Left cardiac atrium (tissue), 4 donors: ENCODE data around the gene CSGALNACT2. TPM values are rescaled to one million over a fixed set of nuclear protein-coding genes. Genes with fewer than 3 reads are reported as not detected.
A peak's percentile ranks its signal among the peaks of the same experiment; 100 is the strongest.
"Not testable (repeated sequence)": the region's sequence is repeated elsewhere in the genome, so short reads cannot be mapped to it uniquely, and the experiment has no call there.

Experiments used
- ATAC-seq, 2 donors: fragments of 200-7000 bp; cut with Tn5 transposase; one replicate each; pipeline ENCODE4 v1.9.1; 2020; ENCODE audit warnings: mild to moderate bottlenecking in 2 of 2, moderate library complexity in 2 of 2
- DNase-seq: peaks from one replicate; pipeline ENCODE4 v3.0.0-alpha.2; 2020
- intact Hi-C, 2 donors: fragments of 100-400 bp; cut with DNase I; formaldehyde crosslinking; loops; one replicate each; pipeline versions ENCODE4 v1.14.1 to v1.15.1; 2022 to 2023
- total RNA-seq, 2 donors: library from RNA; stranded (reverse); fragmentation: NEBNext Ultra II Directional; extraction: Animal tissue kit (Norgen Biotek cat#: 25700); gene quantifications; one replicate each; pipeline ENCODE4 v1.2.1, GENCODE V29; 2021
- donor health status: DM: no; HTN: yes; CAD: no.
- donor health status: DM: no; HTN: yes; CAD: no; lungs with severe emphysema.
- donor health status: DM: yes; HTN: yes; CAD: no.
- donor health status: Dilated cardiomyopathy.

The CSGALNACT2 gene
- total RNA-seq, 2 donors from 2014 or later: 12.0 to 17.0 TPM

GRCh38 chr10:43166207-43166879 lies 28.1 kb downstream of the CSGALNACT2 start:
- intact Hi-C loops: no loop called here
- ATAC-seq (no peak), DNase-seq (no peak)

- DNase-seq: no peak
- intact Hi-C loops: no loop called here
- ATAC-seq: no peak
These were observed 28.7 kb downstream of the CSGALNACT2 start for GRCh38 chr10:43166880-43167497.

- no peak for ATAC-seq
- DNase-seq: no peak
- intact Hi-C loops: no loop called here
These were observed 29.2 kb downstream of the CSGALNACT2 start for GRCh38 chr10:43167498-43167889.

- ATAC-seq (no peak), DNase-seq (no peak)
- intact Hi-C loops: no loop called here
These were observed 32.2 kb downstream of the CSGALNACT2 start for GRCh38 chr10:43170491-43170890.

- DNase-seq: no peak
- ATAC-seq: no peak
- intact Hi-C loops: no loop called here
These were observed 34.4 kb downstream of the CSGALNACT2 start for GRCh38 chr10:43172645-43173044.

- DNase-seq: no peak
- intact Hi-C loops: no loop called here
- ATAC-seq: no peak
These were observed 34.9 kb downstream of the CSGALNACT2 start for GRCh38 chr10:43173120-43173519.

GRCh38 chr10:43174969-43175368 lies 36.7 kb downstream of the CSGALNACT2 start:
- DNase-seq (no peak), ATAC-seq (peak; percentile 37 to 38)
- intact Hi-C loops: no loop called here

- intact Hi-C loops: no loop called here
- no peak for DNase-seq
- no peak for ATAC-seq
These were observed 38.0 kb downstream of the CSGALNACT2 start for GRCh38 chr10:43176271-43176670.

GRCh38 chr10:43177595-43177994 lies 39.4 kb downstream of the CSGALNACT2 start:
- intact Hi-C loops: no loop called here
- DNase-seq (no peak), ATAC-seq (no peak)

GRCh38 chr10:43181146-43181545 lies 42.9 kb downstream of the CSGALNACT2 start:
- intact Hi-C loops: no loop called here
- no peak for ATAC-seq

GRCh38 chr10:43183764-43184163 lies 45.5 kb downstream of the CSGALNACT2 start:
- DNase-seq, intact Hi-C loops, ATAC-seq: not testable (repeated sequence)

More at GRCh38 chr10:43181146-43181545, 42.9 kb downstream of the CSGALNACT2 start:
- DNase-seq: no peak

- DNase-seq (no peak), ATAC-seq (no peak)
- intact Hi-C loops: no loop called here
These were observed 47.9 kb downstream of the CSGALNACT2 start for GRCh38 chr10:43186150-43186549.

- intact Hi-C loops: no loop called here
- ATAC-seq: no peak
- DNase-seq: no peak
These were observed 49.0 kb downstream of the CSGALNACT2 start for GRCh38 chr10:43187213-43187612.

GRCh38 chr10:43188702-43189101 lies 50.5 kb downstream of the CSGALNACT2 start:
- DNase-seq (no peak), ATAC-seq (no peak)
- intact Hi-C loops: no loop called here

- intact Hi-C loops: no loop called here
- ATAC-seq (no peak), DNase-seq (no peak)
These were observed 52.0 kb downstream of the CSGALNACT2 start for GRCh38 chr10:43190289-43190688.

- no peak for DNase-seq
- peak in 1 of 2 donors; percentile 57 for ATAC-seq
- intact Hi-C loops: no loop called here
These were observed 52.5 kb downstream of the CSGALNACT2 start for GRCh38 chr10:43190775-43191174.

GRCh38 chr10:43192884-43193283 lies 54.6 kb downstream of the CSGALNACT2 start:
- intact Hi-C loops: no loop called here
- no peak for DNase-seq
- ATAC-seq: no peak

GRCh38 chr10:43193496-43194080 lies 55.3 kb downstream of the CSGALNACT2 start:
- intact Hi-C loops: no loop called here
- DNase-seq (no peak), ATAC-seq (no peak)

- ATAC-seq: no peak
- intact Hi-C loops: no loop called here
- no peak for DNase-seq
These were observed 56.0 kb downstream of the CSGALNACT2 start for GRCh38 chr10:43194266-43194665.

- intact Hi-C loops: no loop called here
- DNase-seq (peak; percentile 12), ATAC-seq (peak in 1 of 2 donors; percentile 12)
These were observed 56.6 kb downstream of the CSGALNACT2 start for GRCh38 chr10:43194859-43195258.

GRCh38 chr10:43195557-43195956 lies 57.3 kb downstream of the CSGALNACT2 start:
- intact Hi-C loops: no loop called here
- ATAC-seq (no peak), DNase-seq (no peak)
